NCI-H2171 treated with DMSO at 0.1 percent for 48 hours (cell line): Measurements from ENCODE around the gene AGT.
"Not testable (repeated sequence)": the region's sequence is repeated elsewhere in the genome, so short reads cannot be mapped to it uniquely, and the experiment has no call there.

Experiments
- DNase-seq: peaks from one replicate; lab custom pipeline; 2025; lab: John Stamatoyannopoulos, UW

AGT gene

DNA sequence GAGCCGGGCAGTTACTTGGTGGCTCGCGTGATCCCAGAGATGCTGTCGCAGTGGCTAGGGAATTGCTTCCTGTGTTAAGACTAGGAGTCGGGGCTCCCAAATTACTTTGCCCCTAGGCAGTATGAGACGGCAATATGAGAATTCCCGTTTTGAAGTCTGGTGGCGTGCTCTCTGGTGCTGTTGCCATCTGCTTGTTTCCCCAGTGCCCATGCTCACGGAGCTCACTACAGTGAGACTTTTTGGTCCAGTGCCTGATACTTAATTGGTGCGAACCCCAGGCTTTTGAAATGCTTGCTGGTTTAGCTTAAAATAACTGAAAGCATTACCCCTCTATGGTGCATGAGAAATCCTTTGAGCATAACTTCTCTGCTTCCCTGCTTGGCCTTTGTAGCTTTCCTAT, 22.3 kb downstream of the AGT start:
- no peak for DNase-seq

DNA sequence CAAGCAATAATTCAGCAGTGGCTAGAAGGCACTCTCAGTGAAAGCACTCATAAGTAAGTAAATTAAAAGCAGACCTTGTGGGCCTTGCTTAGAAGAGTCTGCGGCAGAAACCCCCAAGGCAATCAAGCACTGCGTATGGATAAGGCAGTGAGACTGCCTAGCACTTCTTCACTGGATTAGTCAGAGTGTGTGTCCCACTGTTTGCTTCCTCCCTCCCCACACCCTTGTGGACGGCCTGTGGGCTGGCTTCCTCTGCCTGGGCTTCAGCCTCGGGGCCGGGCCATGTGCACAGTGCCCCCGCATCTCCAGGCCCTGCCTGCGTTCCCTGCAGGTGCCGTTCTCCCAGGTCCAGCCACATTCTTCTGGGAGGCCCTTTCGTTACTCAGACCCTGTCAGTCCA, 23.8 kb downstream of the AGT start:
- no peak for DNase-seq

DNA sequence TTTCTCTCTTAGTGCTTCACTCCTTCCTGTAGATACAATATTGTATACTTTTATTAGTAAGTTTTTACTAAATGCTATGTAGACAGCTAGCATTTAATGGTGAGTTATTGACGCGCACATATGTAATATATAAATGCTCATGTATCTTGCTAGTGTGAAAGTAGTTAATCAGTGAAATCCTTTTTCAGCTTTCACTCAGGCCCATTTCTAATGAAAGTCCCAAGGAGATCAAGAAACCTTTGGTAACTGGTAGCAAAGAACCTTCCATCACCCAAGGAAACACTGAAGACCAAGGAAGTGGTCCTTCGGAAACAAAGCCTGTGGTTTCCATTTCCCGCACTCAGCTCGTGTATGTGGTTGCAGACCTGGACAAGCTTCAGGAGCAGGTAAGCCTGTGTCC, 27.2 kb downstream of the AGT start:
- no peak for DNase-seq

DNA sequence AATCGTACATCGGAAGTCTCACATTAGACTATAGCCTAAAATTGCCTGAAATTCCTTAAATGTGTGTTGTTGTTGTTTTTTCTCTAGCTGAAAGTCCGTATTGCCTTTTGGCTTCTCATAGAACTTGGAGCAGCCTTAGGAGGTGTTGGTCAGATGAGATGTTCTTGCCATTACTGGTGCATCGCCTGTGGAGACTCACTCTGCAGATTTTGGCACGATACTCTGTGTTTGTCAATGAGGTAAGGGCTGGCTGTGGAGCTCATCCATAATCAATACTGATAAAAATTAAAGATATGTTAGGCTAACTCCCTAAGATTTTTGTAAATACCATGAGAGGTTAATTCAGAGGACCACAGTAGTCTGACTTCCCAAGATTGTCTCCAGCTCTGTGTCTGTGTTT, 28.9 kb downstream of the AGT start:
- no peak for DNase-seq

DNA sequence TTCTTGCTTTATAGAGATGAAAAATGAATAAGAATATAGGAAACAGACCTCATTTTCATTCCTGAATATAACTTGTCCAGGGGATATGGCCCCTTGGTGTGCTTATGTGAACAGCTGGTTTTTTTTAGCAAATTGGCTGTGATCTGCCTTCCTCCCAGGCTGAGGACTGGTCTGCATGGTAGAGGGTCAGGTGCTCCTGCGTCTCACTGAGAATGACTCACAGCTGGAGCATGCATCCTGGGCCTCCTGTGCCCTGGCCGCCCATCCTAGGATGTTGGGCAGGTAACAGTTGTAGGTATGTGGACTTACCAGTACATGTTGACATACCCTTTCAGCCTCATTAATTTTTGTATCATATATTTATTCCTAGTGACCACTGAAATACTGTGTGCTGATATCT, 29.8 kb downstream of the AGT start:
- no peak for DNase-seq

DNA sequence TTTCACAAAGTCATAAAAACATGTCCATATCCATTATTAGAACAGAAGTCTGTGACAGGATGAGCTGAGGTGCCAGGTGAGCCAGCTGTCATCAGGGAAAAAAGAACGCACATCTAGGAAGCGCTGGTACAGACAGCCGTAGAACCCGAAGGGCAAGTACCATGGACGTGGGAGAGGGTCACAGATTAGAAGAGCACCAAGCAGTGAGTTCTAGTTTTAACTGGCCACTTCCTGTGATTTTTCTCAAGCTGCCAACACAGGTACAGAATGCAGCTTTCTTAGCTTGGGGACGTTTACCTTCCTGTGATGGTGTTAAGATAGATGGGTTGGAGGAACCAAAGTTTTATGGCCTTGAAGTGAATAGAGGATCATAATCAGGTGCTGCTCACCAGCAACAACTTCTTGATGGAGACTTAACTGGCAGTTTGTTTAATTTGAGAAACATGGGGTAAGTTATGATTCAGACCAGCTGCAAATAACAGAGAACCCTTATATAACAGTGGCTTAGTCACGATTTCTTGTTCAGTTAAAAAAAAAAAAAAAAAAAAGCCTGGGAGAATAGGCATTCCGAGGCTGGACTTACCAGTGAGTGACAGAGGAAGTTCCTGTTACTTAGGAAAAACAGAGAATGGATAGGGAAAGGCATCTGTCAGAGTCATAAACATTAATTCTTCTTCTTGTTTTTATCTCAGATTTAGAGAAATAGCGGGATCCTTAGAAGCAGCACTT, 30.9 kb downstream of the AGT start:
- DNase-seq: peak; percentile 73

DNA sequence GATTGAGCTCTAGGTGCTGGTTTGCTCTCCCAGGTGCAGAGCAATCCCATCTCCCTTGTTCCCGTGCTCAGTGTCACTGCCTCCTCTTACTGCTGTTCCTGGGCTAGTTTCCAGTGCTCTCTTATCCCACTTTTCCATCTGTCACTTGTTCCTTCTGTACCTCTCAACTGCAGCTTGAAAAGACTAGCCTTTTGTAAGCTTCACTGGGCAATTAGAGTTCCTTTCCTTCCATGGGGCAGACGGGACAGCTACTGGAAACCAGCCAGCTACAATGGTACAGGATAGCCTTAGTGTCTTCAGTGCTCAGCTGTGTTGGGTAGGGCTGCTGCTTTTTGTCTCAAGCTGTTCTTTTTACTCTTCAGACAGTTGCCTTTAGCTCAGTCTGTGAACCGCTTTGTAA, 31.6 kb downstream of the AGT start:
- DNase-seq: peak; percentile 100

DNA sequence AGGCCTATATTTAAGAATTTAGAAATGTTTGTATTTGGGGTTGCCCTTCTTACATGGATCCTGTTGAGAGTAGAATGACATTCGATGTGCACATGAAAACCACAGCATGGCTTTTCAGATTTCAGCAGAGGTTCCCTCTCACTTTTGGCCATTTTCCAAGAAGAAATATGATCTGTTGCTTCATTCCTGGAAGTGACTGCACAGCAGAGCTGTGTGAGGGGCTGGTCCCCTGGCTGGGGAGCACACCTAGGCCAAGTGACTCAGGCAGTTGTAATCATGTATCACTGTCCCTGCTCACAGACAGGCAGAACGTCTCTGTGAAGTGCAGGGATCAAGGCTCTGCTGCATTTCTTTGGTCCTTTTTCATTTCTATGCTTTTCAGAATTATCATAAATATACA, 32.3 kb downstream of the AGT start:
- DNase-seq: peak; percentile 96

DNA sequence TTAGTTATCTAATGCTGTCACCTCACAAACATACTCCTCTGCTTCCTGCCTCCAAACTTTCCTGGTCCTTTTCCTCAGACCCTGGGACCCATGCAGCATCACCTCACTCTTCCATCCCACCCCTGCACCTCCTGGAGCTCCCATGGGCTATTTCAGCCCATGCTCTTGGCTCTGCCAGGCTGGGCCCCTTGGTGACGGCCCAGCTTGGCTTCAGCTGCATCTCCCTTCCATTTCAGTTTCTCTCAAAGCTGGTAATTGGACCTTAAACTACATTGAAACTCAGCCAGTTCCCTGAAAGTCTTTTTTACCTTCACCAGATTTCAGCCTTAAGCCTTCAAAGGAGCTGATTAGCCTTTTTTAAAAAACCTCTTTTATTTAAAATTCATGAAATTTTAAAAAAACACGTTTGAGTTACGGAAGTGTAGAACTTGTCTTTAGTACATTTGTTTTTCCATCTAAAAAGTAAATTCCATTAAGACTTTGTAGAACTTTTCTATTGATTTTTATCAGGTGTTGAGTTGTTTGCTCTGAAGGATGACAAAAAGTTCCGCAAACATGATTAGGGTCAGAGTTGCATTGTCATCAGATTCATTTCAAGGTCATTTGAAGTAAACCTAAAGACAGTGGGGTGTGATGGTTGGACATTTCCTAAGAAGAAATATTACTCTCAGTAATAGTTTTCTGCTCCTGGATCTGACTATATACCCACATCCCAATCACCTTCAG, 33.5 kb downstream of the AGT start:
- no peak for DNase-seq

DNA sequence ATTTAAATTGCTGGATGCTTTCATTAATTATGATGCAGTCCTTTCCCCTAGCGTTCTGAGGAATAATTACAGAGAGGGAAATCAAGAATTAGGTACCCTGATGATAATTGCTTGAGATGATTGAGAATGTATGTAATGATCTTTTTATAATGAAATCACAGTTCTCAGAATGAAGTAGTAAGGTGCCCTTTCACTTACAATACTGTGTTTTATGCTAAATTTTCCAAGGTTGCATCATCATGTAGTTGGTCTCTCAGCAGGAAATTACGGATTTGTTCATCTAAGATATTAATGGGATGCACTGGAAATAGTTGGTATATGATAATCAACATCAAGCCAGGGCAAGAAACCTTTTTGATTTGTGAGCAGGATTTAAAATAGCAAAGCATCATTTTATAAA, 34.1 kb downstream of the AGT start:
- no peak for DNase-seq

DNA sequence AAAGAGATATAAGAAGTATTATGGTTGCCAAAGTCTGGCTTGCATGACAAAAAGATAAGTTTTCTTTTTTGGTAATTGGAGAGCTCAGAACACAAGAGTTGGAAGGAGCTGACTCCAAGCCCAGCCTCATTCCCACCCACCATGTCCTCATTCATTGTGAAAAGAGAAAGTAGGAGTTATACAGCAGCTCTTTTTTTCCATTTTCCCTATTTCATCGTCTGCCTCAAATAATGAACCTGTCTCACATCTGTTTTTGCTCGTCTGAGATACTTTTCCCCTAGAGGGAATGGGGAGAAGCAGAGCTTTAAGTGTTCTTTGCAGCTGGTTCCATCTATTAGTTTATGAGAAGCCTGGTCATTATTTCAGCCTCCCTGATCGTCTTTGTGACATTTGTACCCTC, 34.7 kb downstream of the AGT start:
- DNase-seq: peak; percentile 13

DNA sequence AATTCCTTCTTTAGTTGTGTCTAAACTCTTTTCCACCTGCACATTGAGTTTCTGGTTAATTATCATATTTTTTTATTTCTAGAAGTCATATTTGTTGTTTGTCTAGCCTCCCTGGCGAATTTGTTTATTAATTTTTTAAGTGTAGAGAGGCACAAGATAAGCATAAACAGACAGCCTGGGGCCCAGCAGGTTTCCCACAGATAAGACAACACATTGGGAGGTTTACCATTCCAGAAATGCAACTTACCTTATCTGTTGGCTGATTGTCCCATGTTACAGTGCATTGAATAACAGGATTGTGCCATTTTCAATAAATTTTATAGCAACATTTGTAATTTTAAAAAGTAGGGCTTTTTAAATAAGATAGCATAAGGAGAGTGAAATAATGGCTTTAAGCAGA, 36.7 kb downstream of the AGT start:
- DNase-seq: no peak

DNA sequence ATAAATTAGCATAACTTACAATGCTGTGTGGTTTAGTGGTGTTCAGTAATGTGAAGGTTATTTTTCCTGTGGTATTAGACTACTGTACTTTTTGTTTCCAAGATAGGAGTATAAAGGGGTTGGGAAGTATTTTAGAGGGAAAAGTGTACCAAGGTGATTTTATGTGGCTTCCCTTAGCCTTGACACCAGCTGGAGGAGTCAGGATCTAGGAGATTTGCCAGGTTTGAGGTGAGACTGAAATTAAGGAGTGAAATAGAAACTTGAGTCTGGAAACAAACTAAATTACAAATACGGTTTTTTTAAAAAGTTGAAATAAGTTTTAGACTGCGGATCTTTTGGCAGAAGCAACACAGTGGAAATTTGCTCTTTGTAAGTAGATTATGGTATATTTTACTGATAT, 39.3 kb downstream of the AGT start:
- no peak for DNase-seq

DNA sequence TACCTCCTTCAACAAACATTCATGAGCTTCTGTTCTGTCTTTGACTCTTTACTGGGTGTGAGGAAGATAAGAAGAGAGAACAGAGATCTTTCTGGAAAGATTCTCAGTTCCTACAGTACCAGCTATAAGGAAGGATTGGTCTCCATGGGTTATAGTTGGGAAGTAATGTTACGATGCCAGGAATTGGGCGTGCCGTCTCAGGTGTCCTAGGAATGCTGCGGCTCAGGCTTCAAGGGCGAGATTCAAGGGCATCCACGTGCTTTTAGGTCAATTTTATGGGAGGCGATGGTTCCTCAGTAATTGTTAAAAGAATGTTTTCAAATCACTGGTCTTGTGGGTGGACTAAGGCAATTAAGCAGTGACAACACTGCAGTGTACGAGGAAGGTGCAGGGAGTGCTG, 44.4 kb downstream of the AGT start:
- no peak for DNase-seq

DNA sequence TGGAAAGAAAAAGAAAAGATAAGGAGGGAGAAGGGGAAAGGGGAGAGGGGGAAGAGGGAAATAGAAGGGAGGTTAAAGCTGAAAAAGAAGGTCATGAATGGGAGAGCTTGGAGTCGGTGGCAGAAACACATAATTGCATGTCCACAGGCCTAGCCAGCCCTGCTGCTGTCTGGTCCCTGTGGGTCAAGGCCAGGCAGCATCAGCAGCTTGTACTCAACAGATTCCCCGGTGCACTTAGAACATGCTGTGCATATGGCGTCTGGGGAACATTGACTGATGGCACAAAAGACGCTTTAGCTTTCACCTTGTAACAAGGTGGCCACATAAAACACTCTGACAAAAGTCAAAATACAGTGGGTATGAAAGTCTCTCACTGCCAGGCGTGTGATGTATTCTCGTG, 45.7 kb downstream of the AGT start:
- no peak for DNase-seq

DNA sequence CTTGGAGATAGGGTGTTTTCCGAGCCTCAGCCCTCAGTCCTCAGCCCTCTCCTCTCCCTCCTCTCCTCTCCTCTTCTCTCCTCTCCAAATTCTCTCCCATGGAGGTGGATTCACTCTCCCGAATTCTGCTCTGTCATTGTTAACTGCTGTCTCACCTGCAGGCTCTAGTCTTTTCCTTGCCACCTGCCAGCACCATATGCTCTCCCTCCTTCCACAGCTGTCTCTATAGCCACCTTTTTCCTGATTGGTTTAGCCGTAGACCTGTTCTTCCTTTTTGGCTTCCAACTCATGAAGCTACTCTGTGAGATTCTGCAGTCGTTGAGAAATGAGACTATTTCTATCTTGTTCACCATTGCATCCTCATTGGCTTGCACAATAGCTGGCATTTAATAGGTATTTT, 51.9 kb downstream of the AGT start:
- DNase-seq: peak; percentile 99

DNA sequence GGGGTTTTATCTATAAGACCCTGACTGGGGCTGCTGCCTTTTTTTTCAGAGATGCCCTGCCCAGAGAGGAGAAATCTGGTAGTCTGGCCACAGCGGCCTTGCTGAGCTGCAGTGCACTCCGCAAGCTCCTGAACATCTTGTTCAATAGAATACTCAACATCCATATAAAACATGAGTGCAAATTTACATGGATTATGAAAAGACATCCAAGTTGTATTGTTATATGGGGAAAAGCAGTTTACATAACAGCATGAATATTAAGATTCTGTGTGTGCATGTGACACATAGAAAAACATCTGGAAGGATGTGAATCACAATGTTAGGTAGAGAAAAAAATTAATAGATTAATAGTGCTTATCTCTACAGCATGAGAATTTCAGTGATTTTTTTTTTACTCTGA, 55.2 kb downstream of the AGT start:
- DNase-seq: no peak

DNA sequence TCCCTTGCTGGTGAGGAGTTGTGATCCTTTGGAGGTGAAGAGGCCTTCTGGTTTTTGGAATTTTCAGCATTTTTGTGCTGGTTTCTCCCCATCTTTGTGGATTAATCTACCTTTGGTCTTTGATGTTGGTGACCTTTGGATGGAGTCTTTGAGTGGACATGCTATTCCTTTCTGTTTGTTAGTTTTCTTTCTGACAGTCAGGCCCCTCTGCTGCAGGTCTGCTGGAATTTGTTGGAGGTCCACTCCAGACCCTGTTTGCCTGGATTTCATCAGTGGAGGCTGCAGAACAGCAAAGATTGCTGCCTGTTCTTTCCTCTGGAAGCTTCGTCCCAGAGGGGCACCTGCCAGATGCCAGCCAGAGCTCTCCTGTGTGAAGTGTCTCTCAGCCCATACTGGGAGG, 55.8 kb downstream of the AGT start:
- DNase-seq: not testable (repeated sequence)

DNA sequence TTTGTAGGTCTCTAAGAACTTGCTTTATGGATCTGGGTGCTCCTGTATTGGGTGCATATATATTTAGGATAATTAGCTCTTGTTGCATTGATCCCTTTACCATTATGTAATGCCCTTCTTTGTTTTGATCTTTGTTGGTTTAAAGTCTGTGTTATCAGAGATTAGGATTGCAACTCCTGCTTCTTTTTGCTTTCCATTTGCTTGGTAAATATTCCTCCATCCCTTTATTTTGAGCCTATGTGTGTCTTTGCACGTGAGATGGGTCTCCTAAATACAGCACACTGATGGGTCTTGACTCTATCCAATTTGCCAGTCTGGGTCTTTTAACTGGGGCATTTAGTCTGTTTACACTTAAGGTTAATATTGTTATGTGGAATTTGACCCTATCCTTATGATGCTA, 57.2 kb downstream of the AGT start:
- DNase-seq: not testable (repeated sequence)
